H1 (cell line): ENCODE measurements around the gene USP12. TPM values are rescaled to one million over a fixed set of nuclear protein-coding genes. Genes with fewer than 3 reads are reported as not detected.

ENCODE experiments used
- CTCF ChIA-PET: fragments of 300-600 bp; sonication (Branson Sonifier 250); formaldehyde crosslinking; loops from one replicate; lab custom pipeline; 2021; ENCODE audit not compliant: partially characterized antibody; lab: Charles Lee
- POLR2A ChIA-PET: fragments of 300-600 bp; sonication (Branson Sonifier 250); formaldehyde crosslinking; loops from one replicate; lab custom pipeline; 2021; ENCODE audit warnings: inconsistent platforms; ENCODE audit not compliant: partially characterized antibody; lab: Charles Lee
- DNase-seq, 2 experiments: peaks; one replicate each; pipeline versions ENCODE4 v3.0.0 to v3.0.0-alpha.2; 2010 to 2022; ENCODE audit warnings: low spot score in 2 of 2, low read depth in 1 of 2, mixed read lengths in 1 of 2
- FAIRE-seq: peaks from 2 replicates; lab custom pipeline; 2011; peaks lifted over from hg19 to GRCh38; lab: Jason Lieb, UNC
- H2AFZ ChIP-seq: 2 replicates; pipeline ENCODE4 v1.8.1; 2012; ENCODE audit warnings: low read length, inconsistent platforms
- H2AK5ac ChIP-seq: 2 replicates; pipeline ENCODE4 v1.6.1; 2013; ENCODE audit warnings: low read depth, low read length
- H2BK120ac ChIP-seq: replicated peaks from 2 replicates; pipeline ENCODE3; 2013; ENCODE audit warnings: low read depth, low read length, inconsistent platforms
- H2BK12ac ChIP-seq: 2 replicates; pipeline ENCODE4 v1.6.1; 2013; ENCODE audit warnings: low read depth, low read length
- H2BK15ac ChIP-seq: 2 replicates; pipeline ENCODE4 v1.6.1; 2013; ENCODE audit warnings: low read length
- H2BK20ac ChIP-seq: 2 replicates; pipeline ENCODE4 v1.6.1; 2013; ENCODE audit warnings: low read length
- H2BK5ac ChIP-seq: 2 replicates; pipeline ENCODE4 v1.6.1; 2013; ENCODE audit warnings: low read depth, low read length
- H3K14ac ChIP-seq: 2 replicates; pipeline ENCODE4 v1.6.1; 2013; ENCODE audit warnings: inconsistent platforms; ENCODE audit not compliant: insufficient read length
- H3K18ac ChIP-seq: 2 replicates; pipeline ENCODE4 v1.6.1; 2013; ENCODE audit warnings: low read length; ENCODE audit errors: extremely low read depth
- H3K23ac ChIP-seq: 2 replicates; pipeline ENCODE4 v1.6.1; 2013; ENCODE audit warnings: inconsistent platforms; ENCODE audit not compliant: insufficient read length
- H3K23me2 ChIP-seq: 2 replicates; pipeline ENCODE4 v1.6.1; 2013; ENCODE audit warnings: low read depth, low read length
- H3K27ac ChIP-seq: 2 replicates; pipeline ENCODE4 v1.6.1; 2011; ENCODE audit warnings: low read depth, low read length, inconsistent platforms
- H3K27me3 ChIP-seq, 4 experiments: replicated peaks in 1 of 4; 1 replicate in 1 of 4; 2 replicates in 3 of 4; pipeline versions ENCODE4 v1.6.1 to v1.8.1; 2011 to 2013; ENCODE audit warnings: low read length in 3 of 4, mild to moderate bottlenecking in 3 of 4, inconsistent platforms in 2 of 4, mixed read lengths in 2 of 4, moderate library complexity in 1 of 4; ENCODE audit not compliant: control insufficient read depth in 3 of 4, insufficient read depth in 3 of 4; ENCODE audit errors: extremely low read depth in 1 of 4
- H3K36me3 ChIP-seq, 4 experiments: 2 replicates each; pipeline versions ENCODE4 v1.6.1 to v1.8.1; 2011 to 2013; ENCODE audit warnings: mild to moderate bottlenecking in 4 of 4, low read length in 3 of 4, moderate library complexity in 2 of 4, control low read depth in 1 of 4, inconsistent platforms in 1 of 4; ENCODE audit not compliant: insufficient read depth in 4 of 4, control insufficient read depth in 2 of 4
- H3K4ac ChIP-seq: replicated peaks from 2 replicates; pipeline ENCODE3; 2013; ENCODE audit warnings: low read length, low read depth, mixed read lengths, inconsistent platforms; ENCODE audit not compliant: insufficient read length
- H3K4me1 ChIP-seq, 4 experiments: replicated peaks in 1 of 4; 1 replicate in 1 of 4; 2 replicates in 3 of 4; pipeline versions ENCODE4 v1.6.1 to v1.8.1; 2011 to 2013; ENCODE audit warnings: low read length in 3 of 4, inconsistent platforms in 2 of 4, mixed read lengths in 1 of 4; ENCODE audit not compliant: insufficient read depth in 4 of 4, control insufficient read depth in 3 of 4
- H3K4me2 ChIP-seq, 2 experiments: 2 replicates each; pipeline versions ENCODE4 v1.6.1 to v1.8.1; 2011 to 2013; ENCODE audit warnings: low read depth in 2 of 2, low read length in 2 of 2, control low read depth in 1 of 2, inconsistent platforms in 1 of 2, mild to moderate bottlenecking in 1 of 2; ENCODE audit not compliant: insufficient read depth in 1 of 2
- H3K4me3 ChIP-seq, 4 experiments: fragments of 200-600, 300-600 bp in 1 of 4; sonication (generic), shearing (Covaris generic), sonication (Bioruptor Twin) in 1 of 4; 2 replicates each; pipeline versions ENCODE4 v1.5.1 to v1.8.1; 2011 to 2016; ENCODE audit warnings: low read length in 4 of 4, low read depth in 3 of 4, control low read depth in 2 of 4, inconsistent platforms in 2 of 4, mild to moderate bottlenecking in 2 of 4, mixed read lengths in 1 of 4, moderate library complexity in 1 of 4; ENCODE audit not compliant: insufficient read depth in 2 of 4; ENCODE audit errors: extremely low read depth in 1 of 4
- H3K56ac ChIP-seq: replicated peaks from 2 replicates; pipeline ENCODE3; 2013; ENCODE audit warnings: low read depth, mild to moderate bottlenecking, mixed read lengths, low read length, inconsistent platforms; ENCODE audit not compliant: insufficient read length
- H3K79me1 ChIP-seq: 2 replicates; pipeline ENCODE4 v1.6.1; 2013; ENCODE audit warnings: low read depth, low read length, control low read depth
- H3K79me2 ChIP-seq, 2 experiments: 2 replicates each; pipeline versions ENCODE4 v1.6.1 to v1.8.1; 2012 to 2013; ENCODE audit warnings: low read length in 2 of 2, mild to moderate bottlenecking in 2 of 2, inconsistent platforms in 1 of 2; ENCODE audit not compliant: insufficient read depth in 2 of 2, control insufficient read depth in 1 of 2
- H3K9ac ChIP-seq, 4 experiments: replicated peaks in 1 of 4; 1 replicate in 1 of 4; 2 replicates in 3 of 4; pipeline versions ENCODE4 v1.6.1 to v1.8.1; 2011 to 2013; ENCODE audit warnings: low read depth in 3 of 4, low read length in 3 of 4, control low read depth in 2 of 4, mild to moderate bottlenecking in 2 of 4, moderate library complexity in 2 of 4, inconsistent platforms in 1 of 4; ENCODE audit errors: extremely low read depth in 1 of 4
- H3K9me3 ChIP-seq, 2 experiments: 2 replicates each; pipeline versions ENCODE4 v1.6.1 to v1.8.1; 2012 to 2013; ENCODE audit warnings: mild to moderate bottlenecking in 2 of 2, moderate library complexity in 2 of 2, control low read depth in 1 of 2, inconsistent platforms in 1 of 2, low read depth in 1 of 2, low read length in 1 of 2, mixed read lengths in 1 of 2; ENCODE audit not compliant: insufficient read depth in 2 of 2
- H4K20me1 ChIP-seq, 2 experiments: replicated peaks in 1 of 2; 2 replicates each; pipeline versions ENCODE3 to v1.8.1; 2011 to 2013; ENCODE audit warnings: inconsistent platforms in 2 of 2, low read length in 2 of 2, mild to moderate bottlenecking in 1 of 2; ENCODE audit not compliant: insufficient read depth in 2 of 2, control insufficient read depth in 1 of 2
- H4K5ac ChIP-seq: 2 replicates; pipeline ENCODE4 v1.6.1; 2013; ENCODE audit warnings: low read length, low read depth, mixed read lengths, inconsistent platforms; ENCODE audit not compliant: insufficient read length
- H4K8ac ChIP-seq: 2 replicates; pipeline ENCODE4 v1.8.0; 2013; ENCODE audit warnings: mild to moderate bottlenecking, moderate library complexity, low read length, inconsistent platforms; ENCODE audit not compliant: insufficient read depth; ENCODE audit errors: extremely low read depth
- H4K91ac ChIP-seq: replicated peaks from 2 replicates; pipeline ENCODE3; 2013; ENCODE audit warnings: low read length, mixed read lengths, inconsistent platforms; ENCODE audit not compliant: insufficient read length
- BRCA1 ChIP-seq: IDR thresholded peaks from 2 replicates; pipeline ENCODE4 v1.6.1; 2012; ENCODE audit warnings: low read depth, low read length, improper control_type of control experiment
- CBX8 ChIP-seq: fragments of 300-800, 300-1000 bp; sonication (generic); IDR thresholded peaks from 2 replicates; pipeline ENCODE4 v1.7.1; 2016; ENCODE audit warnings: low read depth, low read length, borderline replicate concordance
- CHD1 ChIP-seq: IDR thresholded peaks from 2 replicates; pipeline ENCODE4 v1.6.1; 2012; ENCODE audit warnings: low read depth, low read length, improper control_type of control experiment
- FOSL1 ChIP-seq: IDR thresholded peaks from 2 replicates; pipeline ENCODE4 v1.6.1; 2011; ENCODE audit warnings: mild to moderate bottlenecking, low read depth, low read length, moderate library complexity; ENCODE audit not compliant: insufficient read depth
- GTF2F1 ChIP-seq: IDR thresholded peaks from 2 replicates; pipeline ENCODE4 v1.6.1; 2012; ENCODE audit warnings: low read depth, low read length, improper control_type of control experiment, borderline replicate concordance
- NRF1 ChIP-seq: IDR thresholded peaks from 2 replicates; pipeline ENCODE4 v1.6.1; 2011; ENCODE audit warnings: mild to moderate bottlenecking, low read depth, low read length, improper control_type of control experiment
- WGBS, 2 experiments: shearing (Covaris generic) in 1 of 2; methylation state at CpG; one replicate each; pipeline versions ENCODE4 v1.1.6 to v1.1.7; 2013 to 2015; ENCODE audit warnings: low lambda C conversion rate in 2 of 2, mixed read lengths in 2 of 2, inconsistent platforms in 1 of 2, low coverage in 1 of 2, missing lambda C conversion rate in 1 of 2; ENCODE audit not compliant: insufficient replicate concordance in 2 of 2, insufficient coverage in 1 of 2, insufficient read length in 1 of 2; ENCODE audit errors: extremely low coverage in 1 of 2, missing lambda C conversion rate in 1 of 2; 5-methylcytosine and 5-hydroxymethylcytosine counted together
- polyA plus RNA-seq, 7 experiments: library from polyadenylated mRNA; depleted of rRNA in 3 of 7; stranded (reverse) in 5 of 7; unstranded in 2 of 7; fragments of >200 nt in 5 of 7; fragments of 200-250 nt in 2 of 7; gene quantifications; 1 replicate in 5 of 7; 2 replicates in 1 of 7; 4 replicates in 1 of 7; pipeline versions ENCODE4 v1.2.1 to v1.2.3, GENCODE V29; 2011 to 2013; ENCODE audit warnings: missing spikeins in 2 of 7, mixed read lengths in 2 of 7
- total RNA-seq: library from RNA; stranded (reverse); fragmentation: NEBNext Ultra II Directional; extraction: Animal tissue kit (Norgen Biotek cat#: 25700); gene quantifications from 2 replicates; pipeline ENCODE4 v1.2.1, GENCODE V29; 2021
- TF ChIP-seq, protein P1 (sequence below): IDR thresholded peaks from 2 replicates; pipeline ENCODE4 v1.6.1; 2011; ENCODE audit warnings: low read depth, mild to moderate bottlenecking, low read length; ENCODE audit not compliant: insufficient read depth

USP12 gene
- total and polyA plus RNA-seq, 2 of the 8 experiments (the other 6 are each of a cell fraction or from before 2014, with no cell fraction given): 4.0 to 30.0 TPM

DNA sequence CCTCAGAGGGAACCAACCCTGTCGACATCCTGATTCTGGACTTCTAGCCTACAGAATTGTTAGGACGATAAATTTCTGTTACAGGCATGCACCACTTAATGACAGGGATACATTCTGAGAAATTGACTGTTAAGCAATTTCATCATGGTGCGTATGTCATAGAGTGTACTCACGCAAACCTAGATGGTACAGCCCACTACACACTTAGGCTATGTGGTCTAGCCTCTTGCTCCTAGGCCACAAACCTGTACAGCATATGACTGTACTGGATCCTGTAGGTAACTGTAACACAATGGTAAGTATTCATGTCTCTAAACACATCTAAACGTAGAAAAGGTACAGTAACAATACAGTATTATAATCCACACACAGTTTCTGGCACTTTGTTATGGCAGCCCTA, 13.3 kb downstream of the USP12 start:
- Histone ChIP-seq H2BK15ac (no peak overlapping the region), H2BK5ac (no peak overlapping the region), H2BK20ac (no peak overlapping the region), H3K23ac (no peak overlapping the region), H2AK5ac (no peak overlapping the region), H4K5ac (no peak overlapping the region), H3K4ac (no peak overlapping the region), H2BK12ac (no peak overlapping the region), H4K91ac (no peak overlapping the region), H3K27ac (no peak overlapping the region), H2BK120ac (no peak overlapping the region), H3K36me3 (peaks cover 0 to 3% (median 0%) of the 10 kb centered on the region in 4 experiments; a peak in 1 of 8 replicates), H3K9ac (no peak overlapping the region), H3K27me3 (no peaks in the 10 kb centered on the region), H4K8ac (no peak overlapping the region), H3K9me3 (peaks cover 4 to 5% of the 10 kb centered on the region in 2 experiments; a peak in 2 of 4 replicates), H4K20me1 (peaks cover 0 to 7% of the 10 kb centered on the region in 2 experiments), H3K4me1 (peaks cover 0 to 24% (median 10%) of the 10 kb centered on the region in 4 experiments; a peak in 5 of 7 replicates), H2AFZ (no peak overlapping the region), H3K56ac (no peak overlapping the region), H3K14ac (no peak overlapping the region), H3K79me2 (peaks cover 14 to 98% of the 10 kb centered on the region in 2 experiments), H3K4me2 (no peak overlapping the region), H3K18ac (no peak overlapping the region), H3K23me2 (no peaks in the 10 kb centered on the region), H3K4me3 (no peak overlapping the region), H3K79me1 (0 out of 2 replicates have a peak, but pooled peaks cover 7% of the 10 kb centered on the region)
- ChIA-PET POLR2A (interaction anchor here (1.2 kb wide), 1 partner anchor 99 kb away, joined by 3 read pairs; no protein-coding TSS in a partner anchor), CTCF (no interaction called here)
- FAIRE-seq (no peak), DNase-seq (no peak)
- TF ChIP-seq BRCA1 (no peak), CHD1 (no peak), CBX8 (no peak), NRF1 (no peak), GTF2F1 (no peak), FOSL1 (no peak)
- TF ChIP-seq, protein P1, sequence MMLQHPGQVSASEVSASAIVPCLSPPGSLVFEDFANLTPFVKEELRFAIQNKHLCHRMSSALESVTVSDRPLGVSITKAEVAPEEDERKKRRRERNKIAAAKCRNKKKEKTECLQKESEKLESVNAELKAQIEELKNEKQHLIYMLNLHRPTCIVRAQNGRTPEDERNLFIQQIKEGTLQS: no peak
- WGBS, 2 experiments: 85% methylated on average over 5 of the region's 5 CpGs; no CpG with 5 or more reads in 1 of the 2 experiments
